A549 (cell line): ENCODE measurements around the gene DSTN. TPM values are rescaled to one million over a fixed set of nuclear protein-coding genes. Genes with fewer than 3 reads are reported as not detected.

Experiments used
- ATAC-seq, 2 experiments: fragments of 200-7000 bp in 1 of 2; fragments of >200 bp in 1 of 2; cut with Nextera tagmentation in 1 of 2; cut with Tn5 transposase in 1 of 2; 3 replicates each; pipeline versions ENCODE4 v1.8.0 to v1.9.1; 2018 to 2020; ENCODE audit warnings: mild to moderate bottlenecking in 1 of 2, moderate library complexity in 1 of 2
- CTCF ChIA-PET: fragments of 300-600 bp; sonication (Branson Sonifier 250); formaldehyde crosslinking; extraction: SDS; loops from one replicate; lab custom pipeline; 2021; ENCODE audit warnings: antibody characterized with exemption, inconsistent platforms; lab: Yijun Ruan, JAX
- POLR2A ChIA-PET: fragments of 350-600 bp; formaldehyde crosslinking; extraction: SDS; loops from one replicate; lab custom pipeline; 2021; ENCODE audit warnings: antibody characterized with exemption, inconsistent platforms; lab: Yijun Ruan, JAX
- DNase-seq, 2 experiments: peaks; one replicate each; pipeline versions ENCODE4 v3.0.0 to v3.0.0-alpha.2; 2011 to 2016; ENCODE audit warnings: low read depth in 1 of 2, low spot score in 1 of 2
- FAIRE-seq: peaks from 2 replicates; lab custom pipeline; 2011; peaks lifted over from hg19 to GRCh38; lab: Jason Lieb, UNC
- H3K27ac ChIP-seq, 2 experiments: fragments of >200 bp; sonication (Bioruptor Twin); formaldehyde crosslinking; 3 replicates each; pipeline ENCODE4 v1.5.1; 2016 to 2017
- H3K4me1 ChIP-seq: fragments of >200 bp; sonication (Bioruptor Twin); formaldehyde crosslinking; 3 replicates; pipeline ENCODE4 v1.6.1; 2016
- H3K4me2 ChIP-seq: fragments of >200 bp; sonication (Bioruptor Twin); formaldehyde crosslinking; 3 replicates; pipeline ENCODE4 v1.6.1; 2016
- H3K4me3 ChIP-seq: fragments of >200 bp; sonication (Bioruptor Twin); formaldehyde crosslinking; 3 replicates; pipeline ENCODE4 v1.5.1; 2016
- H3K9me3 ChIP-seq: fragments of >200 bp; sonication (Bioruptor Twin); formaldehyde crosslinking; 3 replicates; pipeline ENCODE4 v1.6.1; 2016
- BHLHE40 ChIP-seq: IDR thresholded peaks from 2 replicates; pipeline ENCODE4 v1.6.1; 2012; ENCODE audit warnings: low read depth, low read length, inconsistent platforms
- ELK1 ChIP-seq: fragments of 150-350 bp; IDR thresholded peaks from 2 replicates; pipeline ENCODE4 v1.6.1; 2014; ENCODE audit warnings: low read depth, mild to moderate bottlenecking, low read length
- FOSB ChIP-seq: fragments of 250-450 bp; sonication (Bioruptor Pico); IDR thresholded peaks from 2 replicates; pipeline ENCODE4 v1.5.0; 2020; ENCODE audit warnings: mild to moderate bottlenecking, moderate library complexity
- HDAC2 ChIP-seq: fragments of 200-600 bp; sonication (generic); IDR thresholded peaks from 2 replicates; pipeline ENCODE4 v1.6.1; 2016
- HES2 ChIP-seq: fragments of >200 bp; sonication (Bioruptor Twin); formaldehyde crosslinking; IDR thresholded peaks from 2 replicates; pipeline ENCODE4 v1.6.1; 2016
- HMGXB4 ChIP-seq: fragments of 250-450 bp; sonication (Bioruptor Pico); IDR thresholded peaks from 2 replicates; pipeline ENCODE4 v1.5.0; 2021; ENCODE audit warnings: mild to moderate bottlenecking, moderate library complexity, borderline replicate concordance
- HOXB13 ChIP-seq: fragments of 250-450 bp; sonication (Bioruptor Pico); IDR thresholded peaks from 2 replicates; pipeline ENCODE4 v1.5.0; 2020; ENCODE audit warnings: low read depth, mild to moderate bottlenecking, moderate library complexity
- NFE2L2 ChIP-seq: fragments of 150-350 bp; conservative IDR thresholded peaks from 2 replicates; pipeline ENCODE4 v1.6.1; 2014; ENCODE audit warnings: low read length
- NR3C1 ChIP-seq: fragments of >200 bp; sonication (Bioruptor Twin); formaldehyde crosslinking; IDR thresholded peaks from 3 replicates; pipeline ENCODE4 v1.6.1; 2017
- POLR2AphosphoS2 ChIP-seq: conservative IDR thresholded peaks from 2 replicates; pipeline ENCODE4 v1.6.1; 2012; ENCODE audit warnings: low read length, improper control_type of control experiment, inconsistent platforms
- RAD21 ChIP-seq, 2 experiments: fragments of >200 bp in 1 of 2; sonication (Bioruptor Twin) in 1 of 2; formaldehyde crosslinking in 1 of 2; IDR thresholded peaks in 1 of 2; conservative IDR thresholded peaks in 1 of 2; 2 replicates in 1 of 2; 3 replicates in 1 of 2; pipeline ENCODE4 v1.6.1; 2012 to 2018; ENCODE audit warnings: inconsistent platforms in 1 of 2
- RFX5 ChIP-seq: fragments of 450-650 bp; IDR thresholded peaks from 2 replicates; pipeline ENCODE4 v1.7.1; 2014; ENCODE audit warnings: antibody characterized with exemption, mild to moderate bottlenecking, moderate library complexity
- TFCP2L1 ChIP-seq: fragments of 250-450 bp; sonication (Bioruptor Pico); IDR thresholded peaks from 2 replicates; pipeline ENCODE4 v1.5.0; 2021; ENCODE audit warnings: mild to moderate bottlenecking
- TP53 ChIP-seq: fragments of 250-450 bp; sonication (Bioruptor Pico); IDR thresholded peaks from 2 replicates; pipeline ENCODE4 v1.5.0; 2021; ENCODE audit warnings: mild to moderate bottlenecking, moderate library complexity
- ZC3H11A ChIP-seq: fragments of 450-650 bp; IDR thresholded peaks from 2 replicates; pipeline ENCODE4 v1.6.1; 2014; ENCODE audit warnings: antibody characterized with exemption, mild to moderate bottlenecking
- ZNF302 ChIP-seq: fragments of 250-450 bp; sonication (Bioruptor Pico); IDR thresholded peaks from 2 replicates; pipeline ENCODE4 v1.9.0; 2021; ENCODE audit warnings: inconsistent platforms, mild to moderate bottlenecking, moderate library complexity
- WGBS: methylation state at CpG from one replicate; pipeline ENCODE4 v1.1.6; 2017; ENCODE audit errors: missing lambda C conversion rate; 5-methylcytosine and 5-hydroxymethylcytosine counted together
- polyA plus RNA-seq, 4 experiments: library from polyadenylated mRNA; depleted of rRNA in 3 of 4; stranded (reverse); fragments of >200 nt; fragmentation: RNase III in 1 of 4; extraction: RNeasy Plus Mini Kit Qiagen cat#74134 plus additional on column Dnase treatment in 1 of 4; gene quantifications; 2 replicates in 3 of 4; 3 replicates in 1 of 4; pipeline ENCODE4 v1.2.3, GENCODE V29; 2011 to 2017
- TF ChIP-seq, protein P1 (sequence below): fragments of >200 bp; sonication (Bioruptor Twin); formaldehyde crosslinking; IDR thresholded peaks from 3 replicates; pipeline ENCODE4 v1.6.1; 2016

The DSTN gene
- polyA plus RNA-seq, 2 of the 4 experiments (the other 2 are of a cell fraction), result 544 to 1,131 TPM

GRCh38 chr20:17651760-17652388 lies 82.0 kb downstream of the DSTN start:
- H3K4me1 ChIP-seq, result peaks cover 26% of the 10 kb centered on the region
- CTCF ChIA-PET, result interaction anchor here (0.9 to 5.7 kb wide), 6 partner anchors 10 to 29 kb away, joined by 3 to 25 read pairs (median 4); no protein-coding TSS in a partner anchor
- POLR2A ChIA-PET, result interaction anchor here (0.5 kb wide), 1 partner anchor 349 kb away, joined by 3 read pairs; no protein-coding TSS in a partner anchor
- TF ChIP-seq TFCP2L1 (CRISPR knock-in tag) (no peak), RAD21 (conservative IDR thresholded peaks at IDR 0.05 in 1 of 2, IDR thresholded peaks at IDR 0.05 in 1 of 2) (peak in 1 of 2 experiments; percentile 2; a peak in 1 of 5 replicates), FOSB (no peak)
- H3K4me2 ChIP-seq, result peak overlapping the region; percentile 28; the same call in 1 of the 3 replicates
- peak in 1 of 2 experiments; percentile 21 for DNase-seq
- no peak overlapping the region for H3K4me3 ChIP-seq
- no peak for FAIRE-seq
- peak overlapping the region in 1 of 2 experiments; percentile 54; a peak in 3 of 6 replicates for H3K27ac ChIP-seq
- ATAC-seq, result peak; percentile 11 to 15; a peak in 4 of 6 replicates
- 88% methylated on average over 2 of the region's 2 CpGs for WGBS
- H3K9me3 ChIP-seq, result no peaks in the 10 kb centered on the region

DNA sequence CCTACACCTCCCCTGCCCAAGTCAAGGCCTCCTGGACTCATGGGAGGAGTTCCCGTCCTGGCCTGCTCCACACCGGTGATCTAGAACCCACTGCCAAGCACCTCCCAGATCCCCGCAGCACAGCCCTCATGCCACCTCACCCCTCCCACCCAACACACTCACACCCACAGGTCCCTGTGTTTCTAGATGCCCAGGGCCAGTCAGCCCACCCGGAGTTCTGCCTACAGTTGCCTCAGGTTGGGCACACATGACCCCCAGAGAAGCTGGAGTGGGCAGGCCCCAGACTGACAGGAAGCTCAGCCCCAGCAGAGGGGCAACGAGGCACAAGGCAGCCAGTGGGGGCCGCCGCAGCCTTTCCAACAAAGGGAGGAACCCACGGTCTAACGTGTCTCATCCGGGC lies 82.5 kb downstream of the DSTN start:
- peak overlapping the region in 1 of 2 experiments; percentile 54; a peak in 1 of 6 replicates for H3K27ac ChIP-seq
- ChIA-PET CTCF (interaction anchor here (1.0 to 5.7 kb wide), 6 partner anchors 14 to 286 kb away, joined by 3 to 25 read pairs (median 3); partner anchors contain the start of gene RRBP1), POLR2A (no interaction called here)
- H3K4me2 ChIP-seq, result no peak overlapping the region
- H3K4me1 ChIP-seq, result peaks cover 26% of the 10 kb centered on the region
- WGBS, result 92% methylated on average over 10 of the region's 10 CpGs
- H3K9me3 ChIP-seq, result no peaks in the 10 kb centered on the region
- ATAC-seq, result no peak
- H3K4me3 ChIP-seq, result no peak overlapping the region
- no peak for FAIRE-seq
- TF ChIP-seq POLR2AphosphoS2 (no peak), NR3C1 (no peak), TP53 (CRISPR knock-in tag) (no peak), ELK1 (no peak), BHLHE40 (no peak), HDAC2 (no peak), RFX5 (no peak), HOXB13 (no peak), NFE2L2 (no peak), ZC3H11A (no peak), ZNF302 (CRISPR knock-in tag) (no peak), HMGXB4 (CRISPR knock-in tag) (no peak), HES2 (no peak)
- TF ChIP-seq, protein P1, sequence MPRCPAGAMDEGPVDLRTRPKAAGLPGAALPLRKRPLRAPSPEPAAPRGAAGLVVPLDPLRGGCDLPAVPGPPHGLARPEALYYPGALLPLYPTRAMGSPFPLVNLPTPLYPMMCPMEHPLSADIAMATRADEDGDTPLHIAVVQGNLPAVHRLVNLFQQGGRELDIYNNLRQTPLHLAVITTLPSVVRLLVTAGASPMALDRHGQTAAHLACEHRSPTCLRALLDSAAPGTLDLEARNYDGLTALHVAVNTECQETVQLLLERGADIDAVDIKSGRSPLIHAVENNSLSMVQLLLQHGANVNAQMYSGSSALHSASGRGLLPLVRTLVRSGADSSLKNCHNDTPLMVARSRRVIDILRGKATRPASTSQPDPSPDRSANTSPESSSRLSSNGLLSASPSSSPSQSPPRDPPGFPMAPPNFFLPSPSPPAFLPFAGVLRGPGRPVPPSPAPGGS, result no peak
- no peak for DNase-seq
